Panc1 (cell line): ENCODE measurements around the gene OR8B4. TPM values are rescaled to one million over a fixed set of nuclear protein-coding genes. Genes with fewer than 3 reads are reported as not detected.

Experiments
- ATAC-seq: fragments of 200-7000 bp; cut with Tn5 transposase; 2 replicates; pipeline ENCODE4 v1.9.1; 2020; ENCODE audit warnings: mild to moderate bottlenecking, moderate library complexity
- BruUV-seq: library from RNA; stranded (reverse); fragments of 400-500 nt; replicated peaks from 2 replicates; lab custom pipeline; 2021; lab: Mats Ljungman, UMichigan
- CTCF ChIA-PET: fragments of 300-600 bp; sonication (Branson Sonifier 250); formaldehyde crosslinking; loops from one replicate; lab custom pipeline; 2022; ENCODE audit warnings: antibody characterized with exemption; lab: Charles Lee
- POLR2A ChIA-PET: fragments of 300-600 bp; sonication (Branson Sonifier 250); formaldehyde crosslinking; loops from one replicate; lab custom pipeline; 2022; ENCODE audit warnings: antibody characterized with exemption; lab: Charles Lee
- DNase-seq: peaks from one replicate; pipeline ENCODE4 v3.0.0-alpha.2; 2010; ENCODE audit warnings: low read depth, low spot score
- H3K27ac ChIP-seq: 2 replicates; pipeline ENCODE4 v1.5.1; 2011; ENCODE audit warnings: mild to moderate bottlenecking, low read length, inconsistent platforms
- H3K27me3 ChIP-seq: fragments of 200-500 bp; sonication (Bioruptor generic); 2 replicates; pipeline ENCODE4 v1.6.0; 2014; ENCODE audit warnings: low read length, inconsistent platforms; ENCODE audit not compliant: control insufficient read depth, insufficient read depth
- H3K36me3 ChIP-seq: fragments of 200-500 bp; sonication (Bioruptor generic); 2 replicates; pipeline ENCODE4 v1.5.1; 2014; ENCODE audit warnings: inconsistent platforms, mild to moderate bottlenecking, low read length, moderate library complexity; ENCODE audit not compliant: control insufficient read depth, insufficient read depth
- H3K4me1 ChIP-seq: 2 replicates; pipeline ENCODE4 v1.5.1; 2011; ENCODE audit warnings: inconsistent platforms, mild to moderate bottlenecking, low read length, moderate library complexity; ENCODE audit not compliant: control insufficient read depth, insufficient read depth
- H3K4me3 ChIP-seq, 2 experiments: 2 replicates each; pipeline ENCODE4 v1.5.1; 2011 to 2012; ENCODE audit warnings: low read depth in 2 of 2, low read length in 2 of 2, mild to moderate bottlenecking in 2 of 2, inconsistent platforms in 1 of 2, moderate library complexity in 1 of 2
- H3K9me3 ChIP-seq: fragments of 200-500 bp; sonication (Bioruptor generic); 2 replicates; pipeline ENCODE4 v1.5.1; 2014; ENCODE audit warnings: low read depth, mild to moderate bottlenecking, inconsistent platforms, low read length, moderate library complexity; ENCODE audit not compliant: control insufficient read depth, insufficient read depth
- CTCF ChIP-seq: fragments of 450-650 bp; IDR thresholded peaks from 2 replicates; pipeline ENCODE4 v1.5.1; 2017; ENCODE audit warnings: mild to moderate bottlenecking
- POLR2AphosphoS5 ChIP-seq: IDR thresholded peaks from 2 replicates; pipeline ENCODE4 v1.6.1; 2012; ENCODE audit warnings: mild to moderate bottlenecking, low read depth, low read length, moderate library complexity
- REST ChIP-seq, 2 experiments: IDR thresholded peaks; 2 replicates each; pipeline ENCODE4 v1.6.1; 2011 to 2012; ENCODE audit warnings: low read depth in 2 of 2, control low read depth in 1 of 2, low read length in 1 of 2, mild to moderate bottlenecking in 1 of 2, moderate library complexity in 1 of 2; ENCODE audit not compliant: insufficient read depth in 1 of 2
- SIN3A ChIP-seq: IDR thresholded peaks from 2 replicates; pipeline ENCODE4 v1.6.1; 2012; ENCODE audit warnings: low read depth, mild to moderate bottlenecking, low read length, moderate library complexity, borderline replicate concordance; ENCODE audit not compliant: insufficient read depth
- TCF7L2 ChIP-seq: IDR thresholded peaks from 2 replicates; pipeline ENCODE4 v1.6.1; 2011; ENCODE audit warnings: mild to moderate bottlenecking, low read depth, low read length, inconsistent platforms
- in situ Hi-C: cut with HindIII; loops from 2 replicates; pipeline ENCODE4 v1.10.0; 2016; ENCODE audit warnings: low sequenced_read_pairs, low pct_unique_long_range_greater_than_20kb
- intact Hi-C: fragments of 100-400 bp; cut with micrococcal nuclease; formaldehyde crosslinking; loops from one replicate; pipeline ENCODE4 v1.10.0; 2022; ENCODE audit not compliant: unreplicated experiment
- total RNA-seq: library from RNA; stranded (reverse); gene quantifications from one replicate; pipeline ENCODE4 v1.2.1, GENCODE V29; 2021; ENCODE audit not compliant: unreplicated experiment

OR8B4 gene
- total RNA-seq, 1 experiment from 2014 or later: not detected

- Histone ChIP-seq H3K9me3 (no peaks in the 10 kb centered on the region), H3K27ac (no peak overlapping the region), H3K27me3 (peaks cover 2% of the 10 kb centered on the region), H3K36me3 (no peaks in the 10 kb centered on the region), H3K4me1 (no peaks in the 10 kb centered on the region), H3K4me3 (no peak overlapping the region)
- TF ChIP-seq TCF7L2: no peak
- no peak for TF ChIP-seq POLR2AphosphoS5
- in situ Hi-C loops: no loop called here
- CTCF ChIA-PET: no interaction called here
- intact Hi-C loops: no loop called here
- no peak for ATAC-seq
- no peak for DNase-seq
- POLR2A ChIA-PET: no interaction called here
- no TSS peak for BruUV-seq
Measured at GRCh38 chr11:124446916-124447315, 22.2 kb upstream of the OR8B4 start.

GRCh38 chr11:124445646-124446150 is 21.0 kb upstream of the OR8B4 start, which contains the start of gene OR8B8:
Gene OR8B8 (minus strand): TSS chr11:124445696. CDS start chr11:124441085, 4,611 bp downstream.
- H3K4me3 ChIP-seq: no peak within 1 kb of the TSS
- H3K36me3 ChIP-seq: no peaks in the 10 kb centered on the region
- CTCF ChIA-PET: no interaction called here
- no peak for DNase-seq
- in situ Hi-C loops (no loop called here), intact Hi-C loops (no loop called here)
- ATAC-seq: no peak
- TF ChIP-seq TCF7L2: no peak
- no peak for TF ChIP-seq REST (IDR thresholded peaks at IDR 0.05; ENCODE audit: insufficient read depth in 1 of 2, low read depth in 2 of 2, low read length in 1 of 2)
- no peak for TF ChIP-seq POLR2AphosphoS5
- no peak for TF ChIP-seq SIN3A
- no peak for TF ChIP-seq CTCF
- POLR2A ChIA-PET: no interaction called here
- H3K9me3 ChIP-seq: no peaks in the 10 kb centered on the region
- BruUV-seq: no TSS peak
- no peaks in the 10 kb centered on the region for H3K4me1 ChIP-seq
- peaks cover 4% of the 10 kb centered on the region for H3K27me3 ChIP-seq
- H3K27ac ChIP-seq: no peak within 1 kb of the TSS

GRCh38 chr11:124442847-124443246 is 18.2 kb upstream of the OR8B4 start:
- no TSS peak for BruUV-seq
- DNase-seq (no peak), ATAC-seq (no peak)
- Histone ChIP-seq H3K27ac (no peak overlapping the region), H3K36me3 (no peaks in the 10 kb centered on the region), H3K4me1 (no peaks in the 10 kb centered on the region), H3K4me3 (no peak overlapping the region), H3K27me3 (peaks cover 4% of the 10 kb centered on the region), H3K9me3 (no peaks in the 10 kb centered on the region)
- in situ Hi-C loops (no loop called here), intact Hi-C loops (no loop called here)
- no peak for TF ChIP-seq POLR2AphosphoS5
- ChIA-PET POLR2A (no interaction called here), CTCF (interaction anchor here (0.5 kb wide), 1 partner anchor 321 kb away, joined by 4 read pairs; no protein-coding TSS in a partner anchor)
